Activated CD4-positive, alpha-beta T cell treated with anti-CD3 and anti-CD28 coated beads for 48 hours (primary cell): ENCODE results near the gene IFIH1.

Source experiments
- DNase-seq: peaks from one replicate; pipeline ENCODE4 v3.0.0-alpha.2; 2020

IFIH1 gene

GRCh38 chr2:162318328-162319180 lies at the start of gene IFIH1:
Gene IFIH1, minus strand, starts transcription at chr2:162318684. Its CDS starts 377 bp downstream, at chr2:162318307.
- peak; percentile 83 for DNase-seq

- DNase-seq = no peak
Measured at GRCh38 chr2:162365392-162365791, 46.9 kb upstream of the IFIH1 start.

GRCh38 chr2:162344617-162344950 lies 26.1 kb upstream of the IFIH1 start:
- DNase-seq = no peak

- peak; percentile 99 for DNase-seq
Measured at GRCh38 chr2:162343824-162344616, 25.5 kb upstream of the IFIH1 start, which contains the start of gene GCA. Gene GCA, plus strand, starts transcription at chr2:162344132. Its CDS starts 117 bp downstream, at chr2:162344249.

GRCh38 chr2:162343492-162343823 lies 25.0 kb upstream of the IFIH1 start:
- DNase-seq = no peak

GRCh38 chr2:162342841-162343240 lies 24.4 kb upstream of the IFIH1 start:
- DNase-seq = no peak

GRCh38 chr2:162342321-162342720 lies 23.8 kb upstream of the IFIH1 start:
- DNase-seq = no peak

- DNase-seq = no peak
Measured at GRCh38 chr2:162340822-162341221, 22.3 kb upstream of the IFIH1 start.

- DNase-seq = no peak
Measured at GRCh38 chr2:162337868-162338267, 19.4 kb upstream of the IFIH1 start.

- DNase-seq = no peak
Measured at GRCh38 chr2:162333968-162334367, 15.5 kb upstream of the IFIH1 start.

- no peak for DNase-seq
Measured at GRCh38 chr2:162330881-162331280, 12.4 kb upstream of the IFIH1 start.

- DNase-seq = no peak
Measured at GRCh38 chr2:162328424-162329157, 10.1 kb upstream of the IFIH1 start.

- no peak for DNase-seq
Measured at GRCh38 chr2:162327806-162328205, 9.3 kb upstream of the IFIH1 start.

- DNase-seq = peak; percentile 47
Measured at GRCh38 chr2:162327134-162327769, 8.8 kb upstream of the IFIH1 start.

- DNase-seq = no peak
Measured at GRCh38 chr2:162324953-162325352, 6.5 kb upstream of the IFIH1 start.

- DNase-seq = no peak
Measured at GRCh38 chr2:162320864-162321517, 2.5 kb upstream of the IFIH1 start.

- DNase-seq = peak; percentile 35
Measured at GRCh38 chr2:162317861-162318327, 590 bp downstream of the IFIH1 start.

GRCh38 chr2:162317058-162317742 lies 1.3 kb downstream of the IFIH1 start:
- DNase-seq = no peak

GRCh38 chr2:162316590-162316989 lies 1.9 kb downstream of the IFIH1 start:
- DNase-seq = no peak

GRCh38 chr2:162315938-162316337 lies 2.5 kb downstream of the IFIH1 start:
- DNase-seq = no peak

- DNase-seq = no peak
Measured at GRCh38 chr2:162312853-162313252, 5.6 kb downstream of the IFIH1 start.
